NB4 (cell line): ENCODE measurements around the gene C19orf47.

ENCODE experiments used
- DNase-seq: peaks from one replicate; pipeline ENCODE4 v3.0.0; 2010; ENCODE audit warnings: low read depth
- H3K4me3 ChIP-seq: one replicate; pipeline ENCODE4 v1.5.1; 2011; ENCODE audit warnings: mild to moderate bottlenecking, low read depth, low read length, moderate library complexity
- MAX ChIP-seq: IDR thresholded peaks from 2 replicates; pipeline ENCODE4 v1.6.1; 2011; ENCODE audit warnings: low read depth, low read length
- MYC ChIP-seq: IDR thresholded peaks from 2 replicates; pipeline ENCODE4 v1.6.1; 2011; ENCODE audit warnings: low read depth, low read length
- POLR2A ChIP-seq: IDR thresholded peaks from 2 replicates; pipeline ENCODE4 v1.6.1; 2011; ENCODE audit warnings: mild to moderate bottlenecking; ENCODE audit not compliant: insufficient read length; ENCODE audit errors: extremely low read depth
- TF ChIP-seq, protein P1 (sequence below): IDR thresholded peaks from one replicate; pipeline ENCODE4 v1.5.1; 2012; ENCODE audit warnings: low read depth, low read length

Gene C19orf47

DNA sequence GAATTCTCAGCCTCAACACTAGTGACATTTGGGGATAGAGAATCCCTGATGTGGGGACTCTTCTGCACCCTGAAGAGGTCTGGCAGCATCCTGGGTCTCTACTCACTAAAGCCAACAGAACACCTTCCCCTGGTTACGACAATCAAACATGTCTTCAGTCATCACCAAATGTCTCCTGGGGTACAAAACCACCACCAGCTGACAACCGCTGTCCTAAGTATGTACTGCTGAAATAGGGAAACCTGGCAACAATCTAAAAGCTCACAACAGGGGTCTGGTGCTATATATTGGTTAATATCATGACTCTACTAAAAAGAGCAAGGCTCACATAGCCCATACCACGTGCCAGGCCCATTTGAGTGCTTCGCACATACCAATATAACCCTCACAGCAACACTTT lies 76.5 kb downstream of the C19orf47 start:
- TF ChIP-seq POLR2A (no peak), MYC (no peak), MAX (no peak)
- TF ChIP-seq, protein P1, sequence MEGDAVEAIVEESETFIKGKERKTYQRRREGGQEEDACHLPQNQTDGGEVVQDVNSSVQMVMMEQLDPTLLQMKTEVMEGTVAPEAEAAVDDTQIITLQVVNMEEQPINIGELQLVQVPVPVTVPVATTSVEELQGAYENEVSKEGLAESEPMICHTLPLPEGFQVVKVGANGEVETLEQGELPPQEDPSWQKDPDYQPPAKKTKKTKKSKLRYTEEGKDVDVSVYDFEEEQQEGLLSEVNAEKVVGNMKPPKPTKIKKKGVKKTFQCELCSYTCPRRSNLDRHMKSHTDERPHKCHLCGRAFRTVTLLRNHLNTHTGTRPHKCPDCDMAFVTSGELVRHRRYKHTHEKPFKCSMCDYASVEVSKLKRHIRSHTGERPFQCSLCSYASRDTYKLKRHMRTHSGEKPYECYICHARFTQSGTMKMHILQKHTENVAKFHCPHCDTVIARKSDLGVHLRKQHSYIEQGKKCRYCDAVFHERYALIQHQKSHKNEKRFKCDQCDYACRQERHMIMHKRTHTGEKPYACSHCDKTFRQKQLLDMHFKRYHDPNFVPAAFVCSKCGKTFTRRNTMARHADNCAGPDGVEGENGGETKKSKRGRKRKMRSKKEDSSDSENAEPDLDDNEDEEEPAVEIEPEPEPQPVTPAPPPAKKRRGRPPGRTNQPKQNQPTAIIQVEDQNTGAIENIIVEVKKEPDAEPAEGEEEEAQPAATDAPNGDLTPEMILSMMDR = no peak
- H3K4me3 ChIP-seq = no peak overlapping the region
- DNase-seq = no peak

- H3K4me3 ChIP-seq = no peak overlapping the region
- DNase-seq = no peak
- no peak for TF ChIP-seq MAX
These were observed 77.7 kb downstream of the C19orf47 start for GRCh38 chr19:40270362-40271089.
